Peyer's patch (tissue), 4 donors: ENCODE results near the gene NPFFR1. TPM values are rescaled to one million over a fixed set of nuclear protein-coding genes. Genes with fewer than 3 reads are reported as not detected.

Experiments
- DNase-seq, 3 donors: peaks; one replicate each; pipeline ENCODE4 v3.0.0-alpha.2; 2017 to 2019
- H3K27ac ChIP-seq, 4 donors: fragments of 200-600 bp; sonication (generic); one replicate each; pipeline ENCODE4 v1.5.1; 2016 to 2019
- H3K27me3 ChIP-seq, 2 donors: fragments of 200-600 bp; sonication (generic); one replicate each; pipeline ENCODE4 v1.5.1; 2019
- H3K36me3 ChIP-seq, 3 donors: fragments of 200-600 bp; sonication (generic); one replicate each; pipeline ENCODE4 v1.5.1; 2016 to 2019
- H3K4me1 ChIP-seq, 4 donors: fragments of 200-600 bp; sonication (generic); one replicate each; pipeline ENCODE4 v1.5.1; 2016 to 2019
- H3K4me3 ChIP-seq, 4 donors: fragments of 200-600 bp; sonication (generic); 1 replicate in 3 of 4; 2 replicates in 1 of 4; pipeline ENCODE4 v1.5.1; 2016 to 2019; ENCODE audit warnings: mild to moderate bottlenecking in 1 of 4
- H3K9me3 ChIP-seq, 4 donors: fragments of 200-600 bp; sonication (generic); one replicate each; pipeline ENCODE4 v1.5.1; 2016 to 2019; ENCODE audit warnings: mild to moderate bottlenecking in 1 of 4
- POLR2A ChIP-seq, 2 donors: fragments of 450-650 bp; IDR thresholded peaks; one replicate each; pipeline ENCODE4 v1.5.1; 2017; ENCODE audit warnings: antibody characterized with exemption in 2 of 2, mild to moderate bottlenecking in 2 of 2, moderate library complexity in 2 of 2
- total RNA-seq, 4 donors: library from RNA; depleted of rRNA; stranded (reverse); fragments of >200 nt; gene quantifications; one replicate each; pipeline ENCODE4 v1.1.0, GENCODE V29; 2016
- TF ChIP-seq, protein P1 (sequence below), 6 experiments: fragments of 450-650 bp in 4 of 6; fragments of 200-600 bp in 2 of 6; sonication (generic) in 1 of 6; IDR thresholded peaks; one replicate each; pipeline ENCODE4 v1.5.1; 2017 to 2019; ENCODE audit warnings: antibody characterized with exemption in 6 of 6, mild to moderate bottlenecking in 3 of 6, moderate library complexity in 1 of 6

The NPFFR1 gene
- total RNA-seq, 4 donors from 2014 or later, result not detected

DNA sequence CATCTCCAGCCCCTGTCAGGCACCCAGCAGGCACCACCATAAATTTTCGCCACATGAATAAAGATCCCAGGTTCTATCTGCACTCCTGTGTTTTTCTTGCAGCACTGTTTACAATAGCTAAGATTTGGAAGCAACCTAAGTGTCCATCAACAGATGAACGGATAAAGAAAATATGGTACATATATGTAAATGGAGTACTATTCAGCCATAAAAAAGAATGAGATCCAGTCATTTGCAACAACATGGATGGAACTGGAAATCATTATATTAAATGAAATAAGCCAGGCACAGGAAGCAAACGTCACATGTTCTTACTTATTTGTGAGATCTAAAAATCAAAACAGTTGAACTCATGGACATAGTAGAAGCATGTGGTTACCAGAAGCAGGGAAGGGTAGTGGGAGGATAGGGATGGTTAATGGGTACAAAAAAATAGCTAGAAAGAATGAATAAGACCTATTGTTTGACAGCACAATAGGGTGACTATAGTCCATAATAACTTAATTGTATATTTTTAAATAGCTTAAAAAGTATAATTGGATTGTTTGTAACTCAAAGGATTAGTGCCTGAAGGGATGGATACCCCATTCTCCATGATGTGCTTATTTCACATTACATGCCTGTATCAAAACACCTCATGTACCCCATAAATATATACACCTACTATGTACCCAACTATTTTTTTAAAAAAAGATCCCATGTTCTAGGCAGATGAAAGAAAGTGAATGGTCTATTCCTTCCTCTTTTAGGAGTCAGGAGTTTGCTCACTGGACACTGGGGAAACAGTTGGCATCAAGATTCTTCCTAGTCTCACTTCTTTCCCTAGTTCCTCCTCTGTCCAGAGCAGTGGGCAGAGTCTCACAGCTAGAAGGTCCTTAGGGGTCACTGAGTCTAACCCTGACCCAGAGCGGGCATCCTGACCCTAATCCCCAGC lies 1.0 kb upstream of the NPFFR1 start:
- TF ChIP-seq, protein P1, sequence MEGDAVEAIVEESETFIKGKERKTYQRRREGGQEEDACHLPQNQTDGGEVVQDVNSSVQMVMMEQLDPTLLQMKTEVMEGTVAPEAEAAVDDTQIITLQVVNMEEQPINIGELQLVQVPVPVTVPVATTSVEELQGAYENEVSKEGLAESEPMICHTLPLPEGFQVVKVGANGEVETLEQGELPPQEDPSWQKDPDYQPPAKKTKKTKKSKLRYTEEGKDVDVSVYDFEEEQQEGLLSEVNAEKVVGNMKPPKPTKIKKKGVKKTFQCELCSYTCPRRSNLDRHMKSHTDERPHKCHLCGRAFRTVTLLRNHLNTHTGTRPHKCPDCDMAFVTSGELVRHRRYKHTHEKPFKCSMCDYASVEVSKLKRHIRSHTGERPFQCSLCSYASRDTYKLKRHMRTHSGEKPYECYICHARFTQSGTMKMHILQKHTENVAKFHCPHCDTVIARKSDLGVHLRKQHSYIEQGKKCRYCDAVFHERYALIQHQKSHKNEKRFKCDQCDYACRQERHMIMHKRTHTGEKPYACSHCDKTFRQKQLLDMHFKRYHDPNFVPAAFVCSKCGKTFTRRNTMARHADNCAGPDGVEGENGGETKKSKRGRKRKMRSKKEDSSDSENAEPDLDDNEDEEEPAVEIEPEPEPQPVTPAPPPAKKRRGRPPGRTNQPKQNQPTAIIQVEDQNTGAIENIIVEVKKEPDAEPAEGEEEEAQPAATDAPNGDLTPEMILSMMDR (IDR thresholded peaks at IDR 0.05), result no peak
- no peak for TF ChIP-seq POLR2A (IDR thresholded peaks at IDR 0.05)

DNA sequence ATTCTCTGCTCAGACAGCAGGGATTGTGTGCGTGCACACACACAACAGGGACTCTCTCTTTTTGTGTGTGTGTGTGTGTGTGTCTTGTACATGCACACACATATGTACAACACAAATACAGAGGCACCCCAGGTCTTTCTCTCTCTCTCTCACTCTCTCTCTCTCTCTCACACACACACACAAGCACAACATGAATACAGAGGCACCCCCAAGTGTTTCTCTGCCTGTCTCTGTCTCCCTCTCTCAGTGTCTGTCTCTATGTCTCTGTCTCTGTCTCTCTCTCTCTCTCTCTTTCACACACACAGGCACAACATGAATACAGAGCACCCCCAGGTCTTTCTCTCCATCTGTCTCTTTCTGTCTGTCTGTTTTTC lies 746 bp downstream of the NPFFR1 start:
- H3K4me1 ChIP-seq, result peaks cover 0 to 6% (median 0%) of the 10 kb centered on the region in 4 donors
- DNase-seq, result no peak
- H3K9me3 ChIP-seq, result no peaks in the 10 kb centered on the region
- no peaks in the 10 kb centered on the region for H3K36me3 ChIP-seq
- no peak overlapping the region for H3K27ac ChIP-seq
- peaks cover 0 to 15% of the 10 kb centered on the region in 2 donors for H3K27me3 ChIP-seq
- TF ChIP-seq, protein P1 (IDR thresholded peaks at IDR 0.05), result no peak
- TF ChIP-seq POLR2A (IDR thresholded peaks at IDR 0.05), result no peak
- H3K4me3 ChIP-seq, result no peak overlapping the region

More for the DNA sequence above, 1.0 kb upstream of the NPFFR1 start:
- no peak for DNase-seq
- H3K4me1 ChIP-seq, result peaks cover 0 to 6% (median 0%) of the 10 kb centered on the region in 4 donors
- no peaks in the 10 kb centered on the region for H3K9me3 ChIP-seq
- no peak overlapping the region for H3K4me3 ChIP-seq
- no peaks in the 10 kb centered on the region for H3K36me3 ChIP-seq
- peaks cover 0 to 15% of the 10 kb centered on the region in 2 donors for H3K27me3 ChIP-seq
- no peak overlapping the region for H3K27ac ChIP-seq

DNA sequence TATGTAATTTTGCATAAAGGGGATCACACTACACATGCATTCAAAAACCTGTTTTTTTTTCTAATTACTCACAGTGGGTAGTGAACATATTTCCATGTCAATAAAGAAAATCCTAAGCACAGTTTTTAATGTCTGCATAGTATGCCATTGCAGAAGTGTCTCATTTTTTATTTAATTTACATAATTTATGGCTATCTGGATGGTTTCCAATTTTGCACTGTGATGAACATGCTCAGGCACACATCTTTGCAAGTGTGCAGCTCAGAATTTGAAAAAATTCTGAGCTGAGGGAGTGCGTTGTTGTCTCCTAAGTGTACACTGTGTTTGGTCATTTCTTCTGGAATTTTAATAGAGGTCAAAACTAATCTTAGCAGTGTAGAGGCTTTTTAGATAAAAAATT lies 2.2 kb downstream of the NPFFR1 start:
- H3K4me3 ChIP-seq, result no peak overlapping the region
- H3K9me3 ChIP-seq, result no peaks in the 10 kb centered on the region
- H3K27ac ChIP-seq, result no peak overlapping the region
- TF ChIP-seq POLR2A (IDR thresholded peaks at IDR 0.05), result no peak
- TF ChIP-seq, protein P1 (IDR thresholded peaks at IDR 0.05), result no peak
- peaks cover 0 to 6% (median 0%) of the 10 kb centered on the region in 4 donors for H3K4me1 ChIP-seq
- peaks cover 0 to 15% of the 10 kb centered on the region in 2 donors for H3K27me3 ChIP-seq
- no peaks in the 10 kb centered on the region for H3K36me3 ChIP-seq
- no peak for DNase-seq

DNA sequence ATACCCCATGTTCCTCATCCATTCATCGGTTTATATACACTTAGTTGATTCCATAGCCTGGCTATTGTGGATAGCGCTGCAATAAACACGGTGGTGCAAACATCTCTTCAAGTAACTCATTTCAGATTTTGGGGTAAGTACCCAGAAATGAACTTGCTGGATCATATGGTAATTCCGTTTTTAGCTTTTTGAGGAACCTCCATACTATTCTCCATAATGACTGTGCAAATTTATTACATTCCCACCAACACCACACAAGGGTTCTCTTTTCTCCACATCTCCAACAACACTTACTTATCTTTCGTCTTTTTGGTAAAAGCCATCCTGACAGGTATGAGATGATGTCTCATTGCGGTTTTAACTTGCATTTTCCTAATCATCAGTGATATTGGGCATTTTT lies 3.7 kb downstream of the NPFFR1 start:
- no peaks in the 10 kb centered on the region for H3K9me3 ChIP-seq
- no peak overlapping the region for H3K4me3 ChIP-seq
- no peak overlapping the region for H3K27ac ChIP-seq
- TF ChIP-seq, protein P1 (IDR thresholded peaks at IDR 0.05), result no peak
- TF ChIP-seq POLR2A (IDR thresholded peaks at IDR 0.05), result no peak
- H3K36me3 ChIP-seq, result no peaks in the 10 kb centered on the region
- peaks cover 0 to 6% (median 0%) of the 10 kb centered on the region in 4 donors for H3K4me1 ChIP-seq
- no peak for DNase-seq
- peaks cover 0 to 15% of the 10 kb centered on the region in 2 donors for H3K27me3 ChIP-seq

DNA sequence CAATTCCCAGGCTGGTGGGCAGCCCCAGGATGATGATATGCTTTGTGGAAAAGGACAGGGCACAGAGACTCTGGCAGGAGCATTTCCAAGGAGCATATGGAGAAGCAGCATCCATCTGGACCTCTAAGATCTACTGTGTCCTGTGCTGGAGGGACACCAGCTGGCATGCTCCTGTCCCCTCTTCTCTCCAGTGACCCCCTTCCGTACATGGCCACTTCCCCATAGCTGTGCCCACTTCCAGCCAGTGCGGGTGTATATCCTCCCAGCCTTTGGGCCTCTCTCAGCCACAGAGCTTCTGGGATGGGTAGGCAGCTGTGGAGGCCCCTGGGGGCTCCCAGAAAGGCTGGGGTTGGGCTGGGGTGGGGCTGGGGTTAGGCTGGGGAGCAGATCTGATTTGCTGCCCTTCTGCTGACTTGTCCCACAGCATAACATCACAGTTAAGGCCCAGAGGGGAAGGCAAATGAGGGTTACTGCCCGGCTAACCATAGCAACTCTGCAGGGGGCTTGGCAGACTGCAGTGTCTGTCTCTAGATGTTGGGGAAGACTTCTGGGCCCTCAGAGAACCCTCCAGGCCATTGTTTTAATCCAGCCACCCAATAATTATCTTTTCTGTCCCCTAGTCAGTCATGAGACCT lies 6.3 kb downstream of the NPFFR1 start:
- Histone ChIP-seq H3K27ac (no peak overlapping the region), H3K27me3 (no peaks in the 10 kb centered on the region), H3K4me3 (no peak overlapping the region), H3K9me3 (no peaks in the 10 kb centered on the region), H3K36me3 (no peaks in the 10 kb centered on the region), H3K4me1 (no peaks in the 10 kb centered on the region)
- DNase-seq, result no peak
- TF ChIP-seq POLR2A (IDR thresholded peaks at IDR 0.05), result no peak
- TF ChIP-seq, protein P1 (IDR thresholded peaks at IDR 0.05), result no peak
